T-helper 1 cell treated with Interleukin-12 subunit alpha and Interleukin-12 subunit beta and Interleukin-4 antibody, amounts not matched to agents 30 μg/mL and 1 μg/mL, for 36 hours (primary cell): ENCODE results near the gene ARHGEF19.

Experiments used
- H3K27ac Mint-ChIP-seq: one replicate; pipeline ENCODE4 v1.8.0; 2021; ENCODE audit warnings: mild to moderate bottlenecking, mixed read lengths
- H3K27me3 Mint-ChIP-seq: one replicate; pipeline ENCODE4 v1.8.0; 2021; ENCODE audit warnings: low read depth, mixed read lengths
- H3K36me3 Mint-ChIP-seq: one replicate; pipeline ENCODE4 v1.8.0; 2021; ENCODE audit warnings: low read depth, mixed read lengths
- H3K4me1 Mint-ChIP-seq: one replicate; pipeline ENCODE4 v1.8.0; 2021; ENCODE audit warnings: low read depth, mixed read lengths
- H3K4me3 Mint-ChIP-seq: one replicate; pipeline ENCODE4 v1.8.0; 2021; ENCODE audit warnings: mild to moderate bottlenecking, moderate library complexity, mixed read lengths
- H3K9me3 Mint-ChIP-seq: one replicate; pipeline ENCODE4 v1.8.0; 2021; ENCODE audit warnings: mixed read lengths

ARHGEF19 gene

GRCh38 chr1:16178596-16179497 lies 33.6 kb downstream of the ARHGEF19 start:
- Mint-ChIP-seq H3K4me3 (no peak overlapping the region), H3K27me3 (no peaks in the 10 kb centered on the region), H3K9me3 (no peaks in the 10 kb centered on the region), H3K4me1 (no peaks in the 10 kb centered on the region), H3K27ac (no peak overlapping the region), H3K36me3 (no peaks in the 10 kb centered on the region)

- H3K36me3 Mint-ChIP-seq = no peaks in the 10 kb centered on the region
- no peak overlapping the region for H3K4me3 Mint-ChIP-seq
- H3K4me1 Mint-ChIP-seq = no peaks in the 10 kb centered on the region
- no peak overlapping the region for H3K27ac Mint-ChIP-seq
- no peaks in the 10 kb centered on the region for H3K9me3 Mint-ChIP-seq
- H3K27me3 Mint-ChIP-seq = no peaks in the 10 kb centered on the region
These were observed 35.1 kb downstream of the ARHGEF19 start for GRCh38 chr1:16177306-16177705.

GRCh38 chr1:16176653-16177052 lies 35.8 kb downstream of the ARHGEF19 start:
- Mint-ChIP-seq H3K9me3 (no peaks in the 10 kb centered on the region), H3K4me3 (no peak overlapping the region), H3K27me3 (no peaks in the 10 kb centered on the region), H3K27ac (no peak overlapping the region), H3K36me3 (no peaks in the 10 kb centered on the region), H3K4me1 (no peaks in the 10 kb centered on the region)

- Mint-ChIP-seq H3K27me3 (peaks cover 4% of the 10 kb centered on the region), H3K9me3 (no peaks in the 10 kb centered on the region), H3K4me1 (no peaks in the 10 kb centered on the region), H3K36me3 (no peaks in the 10 kb centered on the region), H3K27ac (peak overlapping the region; percentile 3), H3K4me3 (no peak overlapping the region)
These were observed 36.6 kb downstream of the ARHGEF19 start for GRCh38 chr1:16175610-16176553.

GRCh38 chr1:16174886-16175598 lies 37.4 kb downstream of the ARHGEF19 start:
- Mint-ChIP-seq H3K36me3 (no peaks in the 10 kb centered on the region), H3K4me1 (no peaks in the 10 kb centered on the region), H3K4me3 (no peak overlapping the region), H3K9me3 (no peaks in the 10 kb centered on the region), H3K27ac (no peak overlapping the region), H3K27me3 (peaks cover 11% of the 10 kb centered on the region)

- Mint-ChIP-seq H3K4me1 (no peaks in the 10 kb centered on the region), H3K36me3 (no peaks in the 10 kb centered on the region), H3K9me3 (no peaks in the 10 kb centered on the region), H3K27ac (no peak overlapping the region), H3K27me3 (peaks cover 15% of the 10 kb centered on the region), H3K4me3 (no peak overlapping the region)
These were observed 38.1 kb downstream of the ARHGEF19 start for GRCh38 chr1:16174261-16174868.

- no peaks in the 10 kb centered on the region for H3K9me3 Mint-ChIP-seq
- H3K36me3 Mint-ChIP-seq = no peaks in the 10 kb centered on the region
- peaks cover 22% of the 10 kb centered on the region for H3K27me3 Mint-ChIP-seq
- peaks cover under 1% of the 10 kb centered on the region for H3K4me1 Mint-ChIP-seq
- no peak overlapping the region for H3K4me3 Mint-ChIP-seq
- H3K27ac Mint-ChIP-seq = no peak overlapping the region
These were observed 38.8 kb downstream of the ARHGEF19 start for GRCh38 chr1:16173447-16174260.

- H3K27ac Mint-ChIP-seq = no peak overlapping the region
These were observed 39.4 kb downstream of the ARHGEF19 start for GRCh38 chr1:16172964-16173446.

GRCh38 chr1:16172218-16172830 lies 40.1 kb downstream of the ARHGEF19 start:
- H3K27me3 Mint-ChIP-seq = peaks cover 25% of the 10 kb centered on the region
- no peaks in the 10 kb centered on the region for H3K9me3 Mint-ChIP-seq
- no peak overlapping the region for H3K4me3 Mint-ChIP-seq
- peaks cover 5% of the 10 kb centered on the region for H3K4me1 Mint-ChIP-seq
- H3K27ac Mint-ChIP-seq = no peak overlapping the region
- no peaks in the 10 kb centered on the region for H3K36me3 Mint-ChIP-seq

More at GRCh38 chr1:16172964-16173446, 39.4 kb downstream of the ARHGEF19 start:
- Mint-ChIP-seq H3K36me3 (no peaks in the 10 kb centered on the region), H3K9me3 (no peaks in the 10 kb centered on the region), H3K4me1 (peaks cover 5% of the 10 kb centered on the region), H3K27me3 (peaks cover 25% of the 10 kb centered on the region), H3K4me3 (no peak overlapping the region)

GRCh38 chr1:16171314-16172151 lies 40.9 kb downstream of the ARHGEF19 start:
- no peaks in the 10 kb centered on the region for H3K9me3 Mint-ChIP-seq
- H3K36me3 Mint-ChIP-seq = no peaks in the 10 kb centered on the region
- H3K27me3 Mint-ChIP-seq = peaks cover 25% of the 10 kb centered on the region
- peaks cover 5% of the 10 kb centered on the region for H3K4me1 Mint-ChIP-seq
- no peak overlapping the region for H3K27ac Mint-ChIP-seq
- H3K4me3 Mint-ChIP-seq = no peak overlapping the region

GRCh38 chr1:16170283-16170673 lies 42.2 kb downstream of the ARHGEF19 start:
- peaks cover 36% of the 10 kb centered on the region for H3K27me3 Mint-ChIP-seq
- H3K4me1 Mint-ChIP-seq = peaks cover 8% of the 10 kb centered on the region
- H3K27ac Mint-ChIP-seq = no peak overlapping the region
- H3K36me3 Mint-ChIP-seq = no peaks in the 10 kb centered on the region
- no peak overlapping the region for H3K4me3 Mint-ChIP-seq
- no peaks in the 10 kb centered on the region for H3K9me3 Mint-ChIP-seq

GRCh38 chr1:16168622-16169360 lies 43.7 kb downstream of the ARHGEF19 start:
- Mint-ChIP-seq H3K36me3 (no peaks in the 10 kb centered on the region), H3K4me3 (peak overlapping the region; percentile 19), H3K27ac (no peak overlapping the region), H3K27me3 (peaks cover 44% of the 10 kb centered on the region), H3K4me1 (peaks cover 8% of the 10 kb centered on the region), H3K9me3 (no peaks in the 10 kb centered on the region)
